CD4-positive, alpha-beta T cell treated with Interleukin-17A for 4 hours (primary cell): ENCODE data around the gene RARB.

Source experiments
- DNase-seq: peaks from one replicate; pipeline ENCODE4 v3.0.0-alpha.2; 2020; ENCODE audit warnings: mixed read lengths

RARB gene

DNA sequence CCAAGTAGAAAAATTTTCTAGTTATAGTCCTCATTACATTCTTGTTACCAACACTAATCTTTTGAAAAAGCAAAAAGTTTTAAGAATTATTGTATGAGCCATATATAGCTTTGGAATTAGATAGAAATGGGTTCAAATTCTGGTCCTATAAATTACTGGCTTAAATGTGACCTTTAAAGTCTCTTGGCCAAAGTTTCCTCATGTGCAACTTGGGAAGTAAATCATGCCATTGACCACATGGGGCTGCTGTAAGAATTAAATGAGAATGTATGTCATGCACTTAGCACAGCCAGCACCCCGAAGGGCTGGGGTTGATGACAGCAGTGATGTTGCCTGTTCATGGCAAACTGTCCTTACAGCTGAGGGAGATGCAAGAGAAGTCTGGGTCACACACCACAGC, 128.4 kb downstream of the RARB start:
- no peak for DNase-seq

DNA sequence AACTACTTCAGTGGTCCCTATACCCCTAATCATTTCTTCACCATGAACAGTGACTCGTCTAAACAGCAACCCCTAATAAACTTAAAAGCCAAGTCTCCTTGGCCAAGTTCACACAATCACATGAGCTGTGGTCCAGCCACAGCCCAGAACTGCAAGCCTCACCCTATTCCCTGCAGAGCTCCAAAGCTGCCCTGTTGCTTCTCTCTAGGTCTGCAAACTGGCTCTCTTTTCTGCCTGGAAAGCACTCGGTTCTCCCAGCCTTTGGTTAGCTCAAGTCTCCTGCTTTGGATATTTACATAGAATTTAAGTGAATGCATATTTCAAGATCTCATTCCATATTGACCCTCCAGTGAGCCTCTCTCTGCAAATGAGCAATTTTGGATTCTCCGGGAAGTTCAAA, 129.6 kb downstream of the RARB start:
- no peak for DNase-seq

DNA sequence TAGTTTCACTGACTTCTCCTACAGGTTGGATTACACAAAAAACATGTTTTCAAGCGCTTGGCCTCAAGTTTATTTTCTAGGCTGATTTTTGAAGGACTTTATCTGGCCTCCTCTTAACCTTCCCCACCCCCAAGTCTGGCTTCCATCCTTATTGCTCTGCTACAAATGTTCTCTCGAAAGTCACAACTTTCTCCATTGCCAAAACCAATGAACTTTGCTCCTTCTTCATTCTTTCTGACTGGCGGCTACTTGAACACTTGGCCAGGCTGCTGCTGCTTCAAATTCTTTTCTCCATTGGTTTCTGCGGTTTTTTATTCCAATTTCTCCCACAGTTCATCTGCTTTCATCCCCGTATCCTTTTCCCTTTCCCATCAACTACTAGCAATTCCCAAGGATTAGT, 130.1 kb downstream of the RARB start:
- no peak for DNase-seq

DNA sequence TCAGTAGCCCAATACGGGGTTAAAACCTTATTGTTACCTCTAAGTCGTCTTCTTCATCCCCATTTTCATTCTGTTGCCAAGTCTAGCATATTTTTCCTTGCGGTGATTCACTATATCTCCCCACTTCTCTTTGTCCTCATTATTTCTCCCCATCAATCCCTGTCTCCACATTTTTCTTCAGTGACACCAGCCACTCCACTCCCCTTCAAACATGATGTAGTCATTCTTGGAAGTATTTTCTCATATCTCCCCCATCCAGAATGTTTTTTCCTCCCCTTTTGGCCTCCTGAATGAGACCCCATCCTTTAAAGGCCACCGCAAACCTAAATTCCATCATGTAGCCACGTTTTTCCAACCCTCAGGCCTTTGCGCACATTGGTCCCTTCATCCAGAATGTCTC, 130.7 kb downstream of the RARB start:
- no peak for DNase-seq

DNA sequence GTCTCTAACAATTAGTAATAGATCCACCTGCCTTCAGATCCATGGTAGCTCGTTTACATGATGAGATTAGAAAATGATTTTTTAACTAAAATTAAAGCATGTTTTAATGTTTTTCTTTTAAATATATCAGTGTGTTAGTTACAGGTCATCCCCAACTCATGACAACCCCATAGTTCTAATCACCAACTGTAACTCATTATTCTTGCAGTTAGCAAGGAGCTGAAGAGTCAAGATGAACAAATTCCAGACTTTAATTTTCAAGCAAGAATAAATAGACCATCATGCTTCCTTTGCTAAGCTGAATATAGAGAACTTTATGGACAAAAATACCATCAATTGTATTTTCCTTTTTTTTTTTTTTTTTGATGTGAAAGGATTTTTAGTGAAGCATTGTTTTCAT, 135.5 kb downstream of the RARB start:
- no peak for DNase-seq

DNA sequence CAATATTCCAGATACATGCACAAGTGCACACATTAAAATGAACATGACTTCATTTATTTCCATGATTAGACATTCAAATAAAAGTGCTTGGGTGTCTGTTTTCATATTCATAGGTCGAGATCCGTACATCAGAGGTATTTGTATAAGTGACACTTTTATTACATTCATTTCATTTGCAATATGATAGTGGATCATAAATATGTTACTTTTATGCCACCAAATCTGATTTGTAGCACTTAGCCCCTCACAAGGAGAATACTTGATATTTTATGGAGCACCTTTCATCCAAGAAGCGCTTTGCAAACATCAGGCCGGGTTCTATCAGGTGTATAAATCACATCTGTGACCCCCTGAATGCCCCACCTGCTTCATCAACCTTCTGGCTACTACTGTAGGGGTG, 136.0 kb downstream of the RARB start:
- DNase-seq: no peak

DNA sequence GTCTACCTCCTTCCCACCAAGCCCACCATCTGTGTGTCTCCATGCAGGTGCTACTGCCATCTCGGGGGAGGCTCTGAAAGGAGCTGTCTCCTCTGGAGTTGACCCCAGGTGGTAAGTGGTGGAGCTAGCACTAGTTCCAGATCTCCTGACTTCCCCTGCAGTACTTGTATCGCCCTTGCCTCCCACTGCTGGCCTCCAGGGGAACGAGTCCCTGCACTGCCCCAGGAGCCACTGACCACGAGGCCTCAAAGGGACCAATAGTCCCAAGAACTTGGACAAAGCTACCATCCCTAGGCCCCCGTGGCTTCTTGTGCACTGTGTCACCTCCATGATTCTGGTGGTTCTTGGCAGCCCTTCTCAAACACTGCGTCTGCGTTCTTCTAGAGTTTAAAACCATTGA, 137.7 kb downstream of the RARB start:
- no peak for DNase-seq

DNA sequence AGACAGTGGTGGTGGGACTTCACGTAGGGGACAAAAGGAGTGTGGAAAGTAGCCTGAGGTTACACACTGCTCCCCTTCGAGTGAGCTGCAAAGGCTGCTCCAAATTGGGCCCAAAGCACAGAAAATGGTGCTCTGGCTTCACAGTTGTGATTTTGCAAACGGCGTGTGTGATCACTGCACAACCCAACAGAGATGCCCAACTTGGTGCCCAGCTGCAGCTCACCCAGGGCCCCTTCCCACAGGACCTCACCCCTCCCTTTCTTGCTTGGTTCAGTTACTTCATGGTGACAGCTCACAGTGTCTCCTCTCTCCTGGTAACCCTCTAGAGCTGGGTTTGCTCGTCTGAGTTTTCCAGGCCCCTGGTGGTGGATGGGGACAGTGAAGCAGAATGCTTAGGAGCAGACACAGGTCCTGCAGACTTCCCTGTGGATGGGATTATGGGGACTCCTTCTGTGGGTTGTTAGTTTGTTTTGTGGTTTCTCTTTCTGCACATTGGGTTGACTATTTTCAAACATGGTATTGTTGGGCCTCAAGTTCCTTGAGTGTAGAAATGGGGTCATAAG, 138.4 kb downstream of the RARB start:
- no peak for DNase-seq

DNA sequence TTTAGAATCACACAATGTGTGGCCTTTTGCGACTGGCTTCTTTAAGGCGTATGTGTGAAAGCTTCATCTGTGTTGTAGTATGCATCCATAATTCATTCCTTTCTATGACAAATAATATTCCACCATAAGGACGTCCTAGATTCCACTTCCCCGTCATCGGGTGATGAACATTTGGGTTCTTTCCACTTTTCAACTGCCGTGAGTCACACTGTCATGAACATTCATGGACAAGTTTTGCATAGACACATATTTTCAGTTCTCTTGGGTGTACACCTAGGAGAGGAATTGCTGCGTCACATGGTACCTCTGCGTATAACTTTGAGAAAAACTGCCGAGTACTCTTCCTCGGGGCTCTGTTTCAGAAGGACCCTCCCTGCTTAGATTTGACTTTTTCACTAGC, 139.3 kb downstream of the RARB start:
- DNase-seq: no peak

DNA sequence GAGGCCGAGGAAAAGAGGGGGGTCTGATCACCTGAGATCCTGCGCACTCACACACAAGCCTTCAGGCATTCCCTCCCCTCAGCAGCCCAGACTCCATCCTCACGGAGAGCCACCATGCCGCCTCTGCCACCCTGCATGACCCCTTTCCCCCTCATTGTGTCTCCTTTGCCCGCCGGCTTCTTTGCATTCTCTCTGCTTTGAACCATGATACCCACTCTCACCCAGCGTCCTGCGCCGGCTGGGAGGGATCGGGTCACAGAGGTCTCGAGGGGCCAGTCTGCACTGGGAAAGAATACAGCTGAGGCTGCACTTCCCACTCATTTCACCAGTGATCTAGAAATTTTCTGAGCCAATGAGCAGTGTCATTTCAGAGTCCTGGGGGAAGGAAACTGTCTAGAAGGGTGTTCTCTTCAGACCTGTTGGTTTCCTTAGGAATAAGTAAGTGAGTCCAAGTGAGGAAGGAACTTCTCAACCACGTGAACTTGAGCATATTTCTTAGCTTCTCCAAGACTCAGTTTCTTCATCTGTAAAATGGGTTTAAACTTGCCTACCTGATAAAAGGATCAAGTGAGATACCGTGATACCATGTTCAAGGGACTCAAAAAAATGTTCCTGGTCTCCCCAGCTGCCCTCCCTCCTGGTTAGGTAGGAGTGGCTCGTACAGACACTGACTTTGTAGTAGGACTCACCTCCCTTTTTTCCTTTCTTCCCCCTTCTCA, 139.9 kb downstream of the RARB start:
- no peak for DNase-seq

DNA sequence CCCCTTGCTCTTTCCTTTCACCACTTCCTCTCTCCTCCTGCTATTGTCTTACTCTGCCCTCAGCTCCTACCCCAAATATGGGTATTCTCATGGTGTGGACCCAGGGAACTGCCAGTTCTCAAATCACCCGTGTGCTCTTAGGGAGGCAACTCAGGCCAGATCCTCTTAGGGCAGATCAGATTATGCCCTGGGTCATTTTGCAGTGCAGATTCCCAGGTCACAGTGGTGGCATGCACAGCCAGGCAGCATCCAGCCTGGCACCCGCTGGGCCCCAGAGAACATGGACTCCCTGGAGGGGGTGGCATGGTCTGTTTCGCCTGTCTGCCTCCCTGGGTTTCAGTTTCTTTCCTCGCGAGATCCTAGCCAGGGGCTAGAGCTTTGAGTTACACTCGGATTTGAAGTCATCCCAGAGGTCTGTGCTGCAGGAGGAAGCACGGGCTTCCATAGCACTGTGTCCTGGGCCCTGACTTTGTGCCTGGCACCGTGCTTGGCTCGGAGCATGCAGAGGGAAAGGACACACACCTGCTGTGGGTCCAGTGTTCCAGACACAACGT, 140.5 kb downstream of the RARB start:
- DNase-seq: no peak

DNA sequence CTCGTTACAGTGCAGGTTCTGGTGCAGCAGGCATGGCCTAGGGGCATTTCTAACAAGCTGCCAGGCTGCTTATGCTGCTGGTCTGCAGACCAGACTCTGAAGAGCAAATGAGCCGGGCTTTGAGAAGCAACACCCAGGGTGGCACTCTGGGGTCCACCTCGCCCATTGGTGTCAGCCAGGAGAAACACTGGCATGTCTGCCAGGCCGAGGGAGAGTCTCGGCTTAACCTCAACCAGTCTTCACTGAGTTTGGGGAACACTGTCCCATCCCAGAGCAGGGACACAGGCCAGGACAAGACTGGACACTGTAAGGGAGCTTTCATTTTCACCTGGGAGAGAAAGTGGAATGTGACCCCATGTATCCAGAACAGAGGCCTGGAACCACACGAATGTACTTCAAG, 143.2 kb downstream of the RARB start:
- no peak for DNase-seq

DNA sequence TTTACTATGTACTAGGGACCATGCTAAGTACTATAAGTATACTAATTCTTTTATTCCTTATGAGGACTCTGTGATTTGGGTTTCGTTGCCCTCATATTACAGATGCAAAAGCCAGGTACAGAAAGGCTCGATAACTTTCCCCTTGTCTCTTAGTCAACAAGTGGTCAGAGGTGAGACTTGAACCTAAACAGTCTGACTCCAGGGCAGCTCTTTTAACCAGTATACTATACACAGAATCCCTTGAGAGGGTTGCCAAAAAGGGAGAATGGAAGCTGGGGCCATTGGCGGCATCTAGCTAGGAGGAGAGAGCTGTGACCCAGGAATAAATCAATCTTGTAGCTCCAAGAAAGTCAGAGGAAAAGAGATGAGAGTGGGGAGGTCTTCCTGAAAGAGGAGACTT, 144.3 kb downstream of the RARB start:
- DNase-seq: no peak

DNA sequence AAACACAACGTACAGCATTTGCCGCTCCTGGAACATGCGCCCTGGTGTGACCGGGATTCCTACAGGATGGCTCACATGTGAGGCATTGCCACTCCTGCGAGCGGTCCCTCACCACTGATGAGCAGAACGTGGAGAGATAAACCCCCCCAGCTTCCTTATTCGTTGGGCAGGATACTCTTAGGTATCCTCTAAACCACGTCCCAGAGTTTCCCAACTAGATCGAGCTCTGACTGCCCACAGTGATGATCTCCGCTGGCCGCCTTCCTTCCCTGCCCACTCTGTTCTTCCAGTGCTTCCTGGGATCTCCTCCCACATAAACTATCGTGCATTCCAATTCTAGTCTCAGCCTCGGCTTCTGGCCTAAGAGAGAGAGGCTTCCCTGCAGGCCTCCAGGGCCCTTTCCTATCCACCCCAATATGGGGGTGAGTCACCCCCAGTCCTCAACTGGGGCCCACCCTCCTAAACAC, 144.9 kb downstream of the RARB start:
- DNase-seq: no peak

DNA sequence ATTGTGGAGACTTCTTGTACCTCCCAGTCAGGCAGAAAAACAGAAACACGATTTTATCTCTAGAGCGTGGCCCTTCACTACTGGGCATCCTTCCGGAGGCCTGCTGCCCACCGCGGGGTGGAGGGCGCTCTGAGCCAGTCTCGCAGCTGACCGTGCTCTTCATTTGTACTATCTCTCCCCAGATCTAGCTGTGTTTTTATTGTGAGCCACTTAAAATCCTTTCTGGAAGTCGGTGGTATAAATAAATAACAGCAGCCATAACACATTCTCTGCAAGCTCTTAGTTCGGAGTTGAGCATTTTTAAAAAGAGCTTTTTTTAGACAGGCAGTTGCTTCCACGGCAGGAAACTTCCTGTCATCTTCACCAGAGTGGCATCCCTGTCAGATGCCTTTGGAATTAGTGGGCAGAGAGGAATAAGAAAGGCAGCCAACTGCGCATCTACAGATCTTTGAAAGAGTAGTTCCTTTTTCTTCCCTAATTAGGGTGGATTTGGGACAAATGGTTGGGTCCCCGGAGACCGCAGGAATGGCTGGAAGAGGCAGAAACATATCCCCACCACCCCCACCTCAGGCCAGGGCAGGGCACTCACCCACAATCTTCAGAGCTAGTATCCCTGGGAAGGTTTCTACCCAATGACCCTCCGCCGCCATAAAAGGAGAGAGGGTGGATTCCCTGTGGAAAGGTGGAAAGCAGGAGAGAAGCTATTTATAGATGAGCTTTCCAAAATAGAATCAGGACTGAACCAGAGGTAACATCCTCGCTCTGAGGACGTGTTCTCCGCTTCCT, 145.5 kb downstream of the RARB start:
- no peak for DNase-seq

DNA sequence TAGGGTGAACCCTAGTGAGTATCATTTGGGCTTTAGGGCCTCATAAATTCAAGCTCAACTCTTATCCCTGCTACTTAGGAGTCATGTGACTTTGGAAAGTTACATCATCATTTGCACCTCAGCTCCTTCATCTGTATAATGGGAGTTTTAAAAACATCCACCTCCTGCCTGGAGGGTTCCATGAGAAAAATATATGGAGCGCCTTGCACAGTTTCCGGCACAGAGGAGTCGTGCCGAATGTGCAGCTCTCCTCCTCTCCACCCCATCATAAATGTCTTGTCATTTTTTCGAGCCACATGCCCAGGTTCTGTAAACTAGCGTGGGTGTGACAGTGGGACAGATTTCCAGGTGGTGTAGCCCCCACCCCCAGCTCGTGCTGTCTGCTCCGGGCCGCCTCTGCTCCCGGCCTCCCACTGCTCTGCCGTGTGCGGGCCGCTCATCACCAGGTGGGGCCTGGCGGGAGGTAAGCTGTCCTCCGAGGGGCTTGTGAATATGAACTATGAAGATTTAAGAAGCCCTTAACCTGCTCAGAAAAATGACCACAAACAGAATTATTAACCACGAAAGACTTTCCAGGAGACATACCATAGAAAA, 146.2 kb downstream of the RARB start:
- DNase-seq: no peak

DNA sequence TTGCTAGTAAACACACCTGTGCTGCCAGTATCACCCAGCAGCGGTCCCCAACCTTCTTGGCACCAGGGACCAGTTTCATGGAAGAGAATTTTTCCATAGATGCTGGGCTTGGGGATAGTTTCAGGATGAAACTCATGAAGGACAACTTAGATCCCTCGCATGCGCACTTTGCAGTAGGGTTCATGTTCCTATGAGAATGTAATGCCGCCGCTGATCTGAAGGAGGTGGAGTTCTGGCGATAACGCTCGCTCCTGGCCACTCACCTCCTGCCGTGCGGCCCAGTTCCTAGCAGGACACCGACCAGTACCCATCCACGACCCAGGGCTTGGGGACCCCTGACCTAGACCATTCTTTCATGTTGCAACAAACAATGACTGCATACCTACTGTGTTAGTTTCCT, 146.9 kb downstream of the RARB start:
- DNase-seq: no peak

DNA sequence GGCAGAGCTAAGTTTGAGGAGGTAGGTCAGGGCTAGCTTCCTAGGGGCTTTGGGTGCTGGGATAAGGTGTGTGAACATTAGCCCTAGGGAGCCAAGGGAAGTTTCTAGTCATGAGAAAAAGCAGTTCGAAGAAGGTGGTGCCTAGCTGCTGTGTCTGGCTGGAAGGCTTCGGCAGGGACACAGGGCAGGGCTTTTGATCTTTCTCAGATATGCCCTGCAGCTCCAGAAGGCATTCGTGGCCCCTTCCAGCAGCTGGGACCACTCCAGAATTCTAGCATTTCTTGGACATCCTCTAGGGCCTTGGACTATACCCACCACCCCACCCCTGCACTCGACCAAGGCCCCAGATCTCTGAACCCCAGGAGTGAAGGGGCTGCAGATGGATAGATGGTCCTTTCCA, 148.1 kb downstream of the RARB start:
- DNase-seq: no peak

DNA sequence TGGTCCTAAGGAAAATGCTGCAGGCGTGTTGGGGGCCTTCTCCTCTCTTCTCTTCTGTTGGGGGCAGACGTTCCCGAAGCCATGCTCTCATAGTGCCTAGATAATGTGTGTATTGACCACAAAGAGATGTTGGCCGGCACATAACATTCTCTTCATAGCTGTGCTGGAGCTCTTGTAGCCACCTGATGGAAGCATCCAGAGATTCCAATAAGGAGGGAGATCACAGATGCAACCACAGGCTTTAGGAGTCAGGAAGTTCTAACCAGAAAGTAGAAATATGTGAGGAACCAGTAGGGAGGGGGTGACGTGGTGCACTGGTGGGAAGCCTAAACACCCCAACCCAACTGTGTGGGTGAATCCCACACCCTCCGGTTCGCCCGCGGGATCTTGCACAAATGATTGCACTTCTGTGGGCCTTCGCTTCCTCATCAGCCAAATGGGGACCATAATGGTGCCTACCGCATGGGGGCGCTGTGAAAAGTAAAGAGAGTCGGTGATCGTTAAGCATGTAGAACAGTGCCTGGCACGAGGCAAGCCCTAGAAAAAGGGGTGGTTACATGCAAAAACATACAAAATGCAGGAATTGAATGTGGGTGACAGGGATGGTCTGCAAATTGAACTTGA, 148.9 kb downstream of the RARB start:
- no peak for DNase-seq

DNA sequence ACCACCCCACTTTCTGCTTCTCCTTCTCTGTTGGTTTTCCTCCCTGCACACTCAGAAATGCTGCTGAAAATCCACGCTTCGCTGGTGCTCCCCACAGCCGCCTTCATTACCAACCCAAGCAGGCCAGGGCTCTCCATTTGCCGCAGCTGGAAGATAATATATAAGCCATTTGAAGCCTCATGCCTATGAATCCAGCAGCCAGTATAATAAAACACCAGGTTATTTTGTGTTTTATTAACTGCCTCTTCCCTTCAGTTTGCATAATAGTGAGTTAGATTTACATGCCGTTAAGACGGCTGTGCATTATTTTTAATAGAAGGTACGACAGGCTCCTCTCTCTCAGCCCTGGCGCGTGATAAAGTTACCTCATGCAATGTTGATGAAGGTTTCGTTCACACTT, 150.0 kb downstream of the RARB start:
- no peak for DNase-seq

DNA sequence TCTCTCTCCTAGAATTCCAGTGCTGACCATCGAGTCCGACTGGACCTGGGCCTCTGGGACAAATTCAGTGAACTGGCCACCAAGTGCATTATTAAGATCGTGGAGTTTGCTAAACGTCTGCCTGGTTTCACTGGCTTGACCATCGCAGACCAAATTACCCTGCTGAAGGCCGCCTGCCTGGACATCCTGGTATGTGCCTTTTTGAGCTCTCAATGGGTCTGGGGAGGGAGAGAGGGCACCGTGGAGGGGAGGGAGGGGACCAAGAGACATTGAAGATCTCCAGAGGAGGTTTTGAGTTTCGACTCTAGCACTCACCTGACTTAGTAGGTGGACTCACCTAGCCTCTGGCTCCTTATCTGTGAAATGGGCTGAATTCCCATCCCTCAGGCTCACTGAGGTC, 152.5 kb downstream of the RARB start:
- DNase-seq: no peak

DNA sequence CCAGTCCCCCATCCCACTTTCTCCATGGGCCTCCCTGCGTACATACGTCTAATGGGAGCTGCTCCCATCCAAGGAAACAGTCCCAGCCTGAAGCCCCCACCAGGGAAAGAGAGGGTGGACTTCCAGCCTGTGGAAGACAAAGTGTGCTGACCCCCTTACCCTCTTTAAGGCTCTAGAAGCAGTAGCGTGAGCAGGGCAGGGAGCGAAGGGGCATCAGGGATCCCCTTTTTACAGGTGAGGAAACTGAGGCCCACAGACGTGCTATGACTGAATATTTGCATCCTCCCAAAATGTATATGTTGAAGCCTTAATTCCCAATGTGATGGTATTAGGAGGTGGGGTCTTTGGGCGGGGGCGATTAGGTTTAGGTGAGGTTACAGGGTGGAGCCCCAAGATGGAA, 153.3 kb downstream of the RARB start:
- no peak for DNase-seq

DNA sequence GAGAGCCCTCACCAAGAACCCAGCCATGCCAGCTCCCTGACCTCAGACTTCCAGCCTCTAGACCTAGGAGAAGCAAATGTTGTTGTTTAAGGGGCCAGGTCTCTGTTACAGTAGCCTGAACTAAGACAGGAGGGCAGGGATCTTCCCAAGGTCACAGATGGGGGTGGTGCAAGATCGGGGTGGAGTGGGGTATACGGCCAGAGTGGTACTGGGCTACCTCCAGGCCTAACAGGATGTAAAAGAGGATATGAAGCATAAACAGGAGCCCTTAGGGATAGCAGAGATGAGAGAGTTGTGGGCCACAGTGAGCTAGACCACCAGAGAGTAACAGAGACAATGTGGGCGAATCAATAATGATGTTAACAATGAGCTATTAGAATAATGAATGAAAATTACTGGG, 153.8 kb downstream of the RARB start:
- DNase-seq: no peak
